K562 (cell line): ENCODE data around the gene HRG. TPM values are rescaled to one million over a fixed set of nuclear protein-coding genes. Genes with fewer than 3 reads are reported as not detected.

Experiments
- CHD2 ChIP-seq: IDR thresholded peaks from 2 replicates; pipeline ENCODE4 v1.6.1; 2011; ENCODE audit warnings: low read depth, low read length
- GTF2B ChIP-seq: IDR thresholded peaks from 2 replicates; pipeline ENCODE4 v1.6.1; 2011; ENCODE audit not compliant: insufficient read length; ENCODE audit errors: extremely low read depth
- HDAC8 ChIP-seq: fragments of 450-650 bp; IDR thresholded peaks from 2 replicates; pipeline ENCODE4 v1.6.1; 2016; ENCODE audit warnings: mild to moderate bottlenecking, missing genetic modification characterization, moderate library complexity, missing compliant biosample characterization
- KLF1 ChIP-seq: fragments of 450-650 bp; IDR thresholded peaks from 2 replicates; pipeline ENCODE4 v1.6.1; 2016; ENCODE audit warnings: missing genetic modification characterization, missing compliant biosample characterization
- LCOR ChIP-seq: sonication (generic); formaldehyde crosslinking; IDR thresholded peaks from 2 replicates; pipeline ENCODE4 v1.8.0; 2022; ENCODE audit warnings: mild to moderate bottlenecking, missing genetic modification reagents
- LEF1 ChIP-seq: fragments of 450-650 bp; IDR thresholded peaks from 2 replicates; pipeline ENCODE4 v1.6.1; 2016; ENCODE audit warnings: mild to moderate bottlenecking
- MCM2 ChIP-seq: fragments of 450-650 bp; IDR thresholded peaks from 2 replicates; pipeline ENCODE4 v1.6.1; 2017; ENCODE audit warnings: low read depth, mild to moderate bottlenecking
- MECOM ChIP-seq: fragments of 250-450 bp; sonication (Bioruptor Pico); IDR thresholded peaks from 2 replicates; pipeline ENCODE4 v1.8.0; 2022; ENCODE audit warnings: inconsistent platforms
- MTA2 ChIP-seq: fragments of 450-650 bp; IDR thresholded peaks from 2 replicates; pipeline ENCODE4 v1.6.1; 2016; ENCODE audit warnings: low read depth
- PML ChIP-seq: IDR thresholded peaks from 2 replicates; pipeline ENCODE4 v1.6.1; 2012; ENCODE audit warnings: low read length, inconsistent platforms
- POLR2H ChIP-seq: IDR thresholded peaks from 2 replicates; pipeline ENCODE4 v1.6.1; 2016; ENCODE audit warnings: missing genetic modification characterization, low read depth, mild to moderate bottlenecking, control low read depth, missing compliant biosample characterization, moderate library complexity
- PTTG1 ChIP-seq: fragments of 450-650 bp; IDR thresholded peaks from 2 replicates; pipeline ENCODE4 v1.6.1; 2016; ENCODE audit warnings: low read depth, mild to moderate bottlenecking, missing genetic modification characterization, missing compliant biosample characterization
- SMARCA4 ChIP-seq: fragments of 450-650 bp; IDR thresholded peaks from 2 replicates; pipeline ENCODE4 v1.6.1; 2016
- SMARCE1 ChIP-seq: fragments of 450-650 bp; IDR thresholded peaks from 2 replicates; pipeline ENCODE4 v1.7.1; 2016; ENCODE audit warnings: mild to moderate bottlenecking
- SP2 ChIP-seq: IDR thresholded peaks from 2 replicates; pipeline ENCODE4 v1.6.1; 2011; ENCODE audit warnings: mild to moderate bottlenecking, low read depth, low read length, moderate library complexity; ENCODE audit not compliant: poor library complexity, severe bottlenecking; ENCODE audit errors: extremely low read depth
- TAL1 ChIP-seq: fragments of 450-650 bp; IDR thresholded peaks from 2 replicates; pipeline ENCODE4 v1.6.1; 2016; ENCODE audit warnings: mild to moderate bottlenecking
- USF1 ChIP-seq: sonication (generic); formaldehyde crosslinking; IDR thresholded peaks from 2 replicates; pipeline ENCODE4 v1.9.0; 2022; ENCODE audit warnings: mild to moderate bottlenecking, missing genetic modification reagents
- ZNF23 ChIP-seq: fragments of 250-450 bp; sonication (Bioruptor Pico); IDR thresholded peaks from 2 replicates; pipeline ENCODE4 v1.4.0; 2020; ENCODE audit warnings: mild to moderate bottlenecking
- polyA plus RNA-seq, 8 experiments: library from polyadenylated mRNA; depleted of rRNA in 4 of 8; stranded (reverse) in 5 of 8; unstranded in 3 of 8; fragments of >200 nt; fragmentation: Nextera tagmentation in 2 of 8; fragmentation: Illumina TruSeq in 1 of 8; extraction: Ambion mirVana in 2 of 8; extraction: Trizol in 1 of 8; gene quantifications; 2 replicates each; pipeline versions ENCODE4 v1.2.1 to v1.2.3, GENCODE V29; 2011 to 2014; ENCODE audit warnings: inconsistent platforms in 1 of 8, missing spikeins in 1 of 8
- total RNA-seq, 7 experiments: library from RNA; depleted of rRNA in 6 of 7; stranded (reverse); fragments of >200 nt in 6 of 7; fragmentation: Illumina TruSeq in 2 of 7; extraction: Trizol in 2 of 7; gene quantifications; 2 replicates each; pipeline versions ENCODE4 v1.2.1 to v1.2.3, GENCODE V29; 2011 to 2021; ENCODE audit warnings: low replicate concordance in 1 of 7
- TF ChIP-seq, protein P1 (sequence below): sonication (generic); formaldehyde crosslinking; IDR thresholded peaks from 2 replicates; pipeline ENCODE4 v1.8.1; 2022; ENCODE audit warnings: missing genetic modification reagents
- TF ChIP-seq, protein P2 (sequence below): fragments of 450-650 bp; formaldehyde crosslinking; IDR thresholded peaks from 2 replicates; pipeline ENCODE4 v1.4.0; 2020; ENCODE audit warnings: mild to moderate bottlenecking, moderate library complexity
- TF ChIP-seq, protein P3 (sequence below), 2 experiments: fragments of 450-650 bp; conservative IDR thresholded peaks; 2 replicates each; pipeline ENCODE4 v1.6.1; 2017; ENCODE audit warnings: mild to moderate bottlenecking in 2 of 2, moderate library complexity in 2 of 2

The HRG gene
- total and polyA plus RNA-seq, 9 of the 15 experiments (the other 6 are each of a cell fraction or from before 2014, with no cell fraction given) = not detected

GRCh38 chr3:186630950-186631641 lies 34.7 kb upstream of the HRG start (continued):
- TF ChIP-seq TAL1 (no peak), HDAC8 (tag) (no peak), ZNF23 (CRISPR knock-in tag) (no peak), MECOM (CRISPR knock-in tag) (no peak), SMARCA4 (no peak), PTTG1 (tag) (no peak), USF1 (CRISPR knock-in tag) (no peak), LEF1 (no peak), POLR2H (no peak), KLF1 (tag) (no peak), PML (no peak), CHD2 (no peak), MCM2 (no peak), SP2 (no peak), LCOR (CRISPR knock-in tag) (no peak), MTA2 (no peak), SMARCE1 (no peak), GTF2B (no peak)
- TF ChIP-seq, protein P1, sequence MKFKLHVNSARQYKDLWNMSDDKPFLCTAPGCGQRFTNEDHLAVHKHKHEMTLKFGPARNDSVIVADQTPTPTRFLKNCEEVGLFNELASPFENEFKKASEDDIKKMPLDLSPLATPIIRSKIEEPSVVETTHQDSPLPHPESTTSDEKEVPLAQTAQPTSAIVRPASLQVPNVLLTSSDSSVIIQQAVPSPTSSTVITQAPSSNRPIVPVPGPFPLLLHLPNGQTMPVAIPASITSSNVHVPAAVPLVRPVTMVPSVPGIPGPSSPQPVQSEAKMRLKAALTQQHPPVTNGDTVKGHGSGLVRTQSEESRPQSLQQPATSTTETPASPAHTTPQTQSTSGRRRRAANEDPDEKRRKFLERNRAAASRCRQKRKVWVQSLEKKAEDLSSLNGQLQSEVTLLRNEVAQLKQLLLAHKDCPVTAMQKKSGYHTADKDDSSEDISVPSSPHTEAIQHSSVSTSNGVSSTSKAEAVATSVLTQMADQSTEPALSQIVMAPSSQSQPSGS (CRISPR knock-in tag) = no peak
- TF ChIP-seq, protein P2, sequence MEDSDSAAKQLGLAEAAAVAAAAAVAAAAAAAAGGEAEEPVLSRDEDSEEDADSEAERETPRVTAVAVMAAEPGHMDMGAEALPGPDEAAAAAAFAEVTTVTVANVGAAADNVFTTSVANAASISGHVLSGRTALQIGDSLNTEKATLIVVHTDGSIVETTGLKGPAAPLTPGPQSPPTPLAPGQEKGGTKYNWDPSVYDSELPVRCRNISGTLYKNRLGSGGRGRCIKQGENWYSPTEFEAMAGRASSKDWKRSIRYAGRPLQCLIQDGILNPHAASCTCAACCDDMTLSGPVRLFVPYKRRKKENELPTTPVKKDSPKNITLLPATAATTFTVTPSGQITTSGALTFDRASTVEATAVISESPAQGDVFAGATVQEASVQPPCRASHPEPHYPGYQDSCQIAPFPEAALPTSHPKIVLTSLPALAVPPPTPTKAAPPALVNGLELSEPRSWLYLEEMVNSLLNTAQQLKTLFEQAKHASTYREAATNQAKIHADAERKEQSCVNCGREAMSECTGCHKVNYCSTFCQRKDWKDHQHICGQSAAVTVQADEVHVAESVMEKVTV (CRISPR knock-in tag) = no peak
- TF ChIP-seq, protein P3, sequence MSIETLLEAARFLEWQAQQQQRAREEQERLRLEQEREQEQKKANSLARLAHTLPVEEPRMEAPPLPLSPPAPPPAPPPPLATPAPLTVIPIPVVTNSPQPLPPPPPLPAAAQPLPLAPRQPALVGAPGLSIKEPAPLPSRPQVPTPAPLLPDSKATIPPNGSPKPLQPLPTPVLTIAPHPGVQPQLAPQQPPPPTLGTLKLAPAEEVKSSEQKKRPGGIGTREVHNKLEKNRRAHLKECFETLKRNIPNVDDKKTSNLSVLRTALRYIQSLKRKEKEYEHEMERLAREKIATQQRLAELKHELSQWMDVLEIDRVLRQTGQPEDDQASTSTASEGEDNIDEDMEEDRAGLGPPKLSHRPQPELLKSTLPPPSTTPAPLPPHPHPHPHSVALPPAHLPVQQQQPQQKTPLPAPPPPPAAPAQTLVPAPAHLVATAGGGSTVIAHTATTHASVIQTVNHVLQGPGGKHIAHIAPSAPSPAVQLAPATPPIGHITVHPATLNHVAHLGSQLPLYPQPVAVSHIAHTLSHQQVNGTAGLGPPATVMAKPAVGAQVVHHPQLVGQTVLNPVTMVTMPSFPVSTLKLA (conservative IDR thresholded peaks at IDR 0.05) = no peak
